Upper lobe of left lung (tissue), 4 donors: ENCODE measurements around the gene AQP2.

Experiments used
- POLR2A ChIP-seq, 4 donors: fragments of 450-650 bp; IDR thresholded peaks; one replicate each; pipeline ENCODE4 v1.5.1; 2016 to 2017; ENCODE audit warnings: antibody characterized with exemption in 4 of 4, mild to moderate bottlenecking in 2 of 4
- TF ChIP-seq, protein P1 (sequence below), 6 experiments: fragments of 450-650 bp in 4 of 6; fragments of 200-600 bp in 2 of 6; sonication (generic) in 2 of 6; IDR thresholded peaks; one replicate each; pipeline ENCODE4 v1.5.1; 2016 to 2019; ENCODE audit warnings: antibody characterized with exemption in 6 of 6

DNA sequence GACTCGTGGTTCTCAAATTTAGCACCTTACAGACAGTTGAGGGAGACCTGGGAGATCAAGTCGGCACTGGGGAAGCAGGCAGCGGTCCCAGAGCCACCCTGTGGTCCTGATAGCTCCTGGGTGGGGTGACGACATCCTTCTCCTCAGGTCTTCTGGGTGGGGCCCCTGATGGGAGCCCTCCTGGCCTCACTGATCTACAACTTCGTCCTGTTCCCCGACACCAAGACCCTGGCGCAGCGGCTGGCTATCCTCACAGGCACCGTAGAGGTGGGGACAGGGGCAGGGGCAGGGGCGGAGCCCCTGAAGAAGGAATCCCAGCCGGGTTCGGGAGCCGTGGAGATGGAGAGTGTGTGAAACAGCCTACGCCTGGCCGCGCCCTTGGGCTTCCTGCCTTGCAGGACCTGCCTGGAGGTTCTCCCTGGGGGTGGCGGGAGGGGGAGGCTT, 24.8 kb downstream of the AQP2 start:
- TF ChIP-seq, protein P1, sequence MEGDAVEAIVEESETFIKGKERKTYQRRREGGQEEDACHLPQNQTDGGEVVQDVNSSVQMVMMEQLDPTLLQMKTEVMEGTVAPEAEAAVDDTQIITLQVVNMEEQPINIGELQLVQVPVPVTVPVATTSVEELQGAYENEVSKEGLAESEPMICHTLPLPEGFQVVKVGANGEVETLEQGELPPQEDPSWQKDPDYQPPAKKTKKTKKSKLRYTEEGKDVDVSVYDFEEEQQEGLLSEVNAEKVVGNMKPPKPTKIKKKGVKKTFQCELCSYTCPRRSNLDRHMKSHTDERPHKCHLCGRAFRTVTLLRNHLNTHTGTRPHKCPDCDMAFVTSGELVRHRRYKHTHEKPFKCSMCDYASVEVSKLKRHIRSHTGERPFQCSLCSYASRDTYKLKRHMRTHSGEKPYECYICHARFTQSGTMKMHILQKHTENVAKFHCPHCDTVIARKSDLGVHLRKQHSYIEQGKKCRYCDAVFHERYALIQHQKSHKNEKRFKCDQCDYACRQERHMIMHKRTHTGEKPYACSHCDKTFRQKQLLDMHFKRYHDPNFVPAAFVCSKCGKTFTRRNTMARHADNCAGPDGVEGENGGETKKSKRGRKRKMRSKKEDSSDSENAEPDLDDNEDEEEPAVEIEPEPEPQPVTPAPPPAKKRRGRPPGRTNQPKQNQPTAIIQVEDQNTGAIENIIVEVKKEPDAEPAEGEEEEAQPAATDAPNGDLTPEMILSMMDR (IDR thresholded peaks at IDR 0.05): no peak
- TF ChIP-seq POLR2A (IDR thresholded peaks at IDR 0.05): no peak
